Measurements from ENCODE around the gene C6orf89. TPM values are rescaled to one million over a fixed set of nuclear protein-coding genes. Genes with fewer than 3 reads are reported as not detected.

C6orf89 gene
- total and polyA plus RNA-seq, 2 of the 13 experiments (the other 11 are each of a cell fraction or from before 2014, with no cell fraction given), result 22.1 to 32.2 TPM

DNA sequence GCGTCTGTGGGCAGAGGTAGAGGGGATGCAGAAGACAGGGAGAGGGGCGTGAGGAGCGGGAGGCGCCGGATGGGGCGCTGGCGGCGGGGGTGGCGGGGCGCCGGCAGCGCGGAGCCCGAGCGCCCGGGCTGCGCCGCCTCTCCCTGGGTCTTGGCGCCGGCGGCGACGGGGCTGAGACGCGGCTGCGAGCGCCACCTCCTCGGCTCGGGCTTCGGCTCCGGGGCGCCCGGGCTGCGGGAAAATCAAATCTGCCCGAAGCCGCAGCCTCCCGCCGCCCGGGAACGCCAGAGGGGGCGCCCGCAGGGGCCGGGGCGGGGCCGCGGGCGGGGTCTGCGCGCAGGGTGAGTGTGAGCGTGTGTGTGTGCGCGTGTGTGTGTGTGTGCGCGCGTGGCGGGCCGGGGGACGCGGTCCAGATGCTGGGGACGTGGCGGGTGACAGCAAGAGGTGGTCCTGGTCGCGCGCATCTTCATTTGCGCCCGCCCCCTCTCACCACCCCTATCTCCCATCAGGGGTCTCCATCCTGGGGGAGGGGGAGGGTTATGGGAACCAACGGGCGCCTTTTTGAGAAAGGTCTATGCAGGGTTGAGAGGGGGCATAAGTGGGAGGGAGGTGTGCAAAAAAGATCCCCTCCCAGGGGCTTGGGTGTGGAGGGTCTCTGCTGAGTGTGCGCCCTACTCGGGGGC, 45.9 kb upstream of the C6orf89 start (continued):
- TF ChIP-seq, protein P1, sequence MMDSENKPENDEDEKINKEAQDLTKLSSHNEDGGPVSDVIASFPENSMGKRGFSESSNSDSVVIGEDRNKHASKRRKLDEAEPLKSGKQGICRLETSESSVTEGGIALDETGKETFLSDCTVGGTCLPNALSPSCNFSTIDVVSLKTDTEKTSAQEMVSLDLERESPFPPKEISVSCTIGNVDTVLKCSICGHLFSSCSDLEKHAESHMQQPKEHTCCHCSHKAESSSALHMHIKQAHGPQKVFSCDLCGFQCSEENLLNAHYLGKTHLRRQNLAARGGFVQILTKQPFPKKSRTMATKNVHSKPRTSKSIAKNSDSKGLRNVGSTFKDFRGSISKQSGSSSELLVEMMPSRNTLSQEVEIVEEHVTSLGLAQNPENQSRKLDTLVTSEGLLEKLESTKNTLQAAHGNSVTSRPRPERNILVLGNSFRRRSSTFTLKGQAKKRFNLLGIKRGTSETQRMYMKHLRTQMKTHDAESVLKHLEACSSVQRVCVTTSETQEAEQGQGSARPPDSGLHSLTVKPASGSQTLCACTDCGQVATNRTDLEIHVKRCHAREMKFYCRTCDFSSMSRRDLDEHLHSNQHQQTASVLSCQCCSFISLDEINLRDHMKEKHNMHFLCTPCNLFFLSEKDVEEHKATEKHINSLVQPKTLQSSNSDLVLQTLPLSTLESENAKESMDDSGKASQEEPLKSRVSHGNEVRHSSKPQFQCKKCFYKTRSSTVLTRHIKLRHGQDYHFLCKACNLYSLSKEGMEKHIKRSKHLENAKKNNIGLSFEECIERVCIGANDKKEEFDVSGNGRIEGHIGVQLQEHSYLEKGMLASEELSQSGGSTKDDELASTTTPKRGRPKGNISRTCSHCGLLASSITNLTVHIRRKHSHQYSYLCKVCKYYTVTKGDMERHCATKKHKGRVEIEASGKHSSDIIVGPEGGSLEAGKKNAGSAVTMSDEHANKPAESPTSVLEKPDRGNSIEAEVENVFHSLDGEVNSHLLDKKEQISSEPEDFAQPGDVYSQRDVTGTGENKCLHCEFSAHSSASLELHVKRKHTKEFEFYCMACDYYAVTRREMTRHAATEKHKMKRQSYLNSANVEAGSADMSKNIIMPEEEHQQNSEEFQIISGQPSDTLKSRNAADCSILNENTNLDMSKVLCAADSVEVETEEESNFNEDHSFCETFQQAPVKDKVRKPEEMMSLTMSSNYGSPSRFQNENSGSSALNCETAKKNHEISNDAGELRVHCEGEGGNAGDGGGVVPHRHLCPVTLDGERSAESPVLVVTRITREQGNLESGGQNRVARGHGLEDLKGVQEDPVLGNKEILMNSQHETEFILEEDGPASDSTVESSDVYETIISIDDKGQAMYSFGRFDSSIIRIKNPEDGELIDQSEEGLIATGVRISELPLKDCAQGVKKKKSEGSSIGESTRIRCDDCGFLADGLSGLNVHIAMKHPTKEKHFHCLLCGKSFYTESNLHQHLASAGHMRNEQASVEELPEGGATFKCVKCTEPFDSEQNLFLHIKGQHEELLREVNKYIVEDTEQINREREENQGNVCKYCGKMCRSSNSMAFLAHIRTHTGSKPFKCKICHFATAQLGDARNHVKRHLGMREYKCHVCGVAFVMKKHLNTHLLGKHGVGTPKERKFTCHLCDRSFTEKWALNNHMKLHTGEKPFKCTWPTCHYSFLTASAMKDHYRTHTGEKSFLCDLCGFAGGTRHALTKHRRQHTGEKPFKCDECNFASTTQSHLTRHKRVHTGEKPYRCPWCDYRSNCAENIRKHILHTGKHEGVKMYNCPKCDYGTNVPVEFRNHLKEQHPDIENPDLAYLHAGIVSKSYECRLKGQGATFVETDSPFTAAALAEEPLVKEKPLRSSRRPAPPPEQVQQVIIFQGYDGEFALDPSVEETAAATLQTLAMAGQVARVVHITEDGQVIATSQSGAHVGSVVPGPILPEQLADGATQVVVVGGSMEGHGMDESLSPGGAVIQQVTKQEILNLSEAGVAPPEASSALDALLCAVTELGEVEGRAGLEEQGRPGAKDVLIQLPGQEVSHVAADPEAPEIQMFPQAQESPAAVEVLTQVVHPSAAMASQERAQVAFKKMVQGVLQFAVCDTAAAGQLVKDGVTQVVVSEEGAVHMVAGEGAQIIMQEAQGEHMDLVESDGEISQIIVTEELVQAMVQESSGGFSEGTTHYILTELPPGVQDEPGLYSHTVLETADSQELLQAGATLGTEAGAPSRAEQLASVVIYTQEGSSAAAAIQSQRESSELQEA (CRISPR knock-in tag; IDR thresholded peaks at IDR 0.05; ENCODE audit: not compliant biosample characterization), result no peak
- no peak for TF ChIP-seq MED8 (CRISPR knock-in tag; IDR thresholded peaks at IDR 0.05; ENCODE audit: insufficient replicate concordance)
- TF ChIP-seq ZFP82 (CRISPR knock-in tag; IDR thresholded peaks at IDR 0.05; ENCODE audit: borderline replicate concordance), result peak; percentile 26; the same call in 1 of the 2 replicates
- TF ChIP-seq REXO4 (CRISPR knock-in tag; IDR thresholded peaks at IDR 0.05; ENCODE audit: borderline replicate concordance), result no peak
- no peak for TF ChIP-seq PPARG (CRISPR knock-in tag; conservative IDR thresholded peaks at IDR 0.05)
- TF ChIP-seq ZFP36 (IDR thresholded peaks at IDR 0.05; ENCODE audit: borderline replicate concordance, low read depth, low read length, partially characterized antibody), result no peak
- TF ChIP-seq RBM22 (optimal IDR thresholded peaks at IDR 0.05; ENCODE audit: low read length), result no peak
- TF ChIP-seq ZNF282 (IDR thresholded peaks at IDR 0.05; ENCODE audit: partially characterized antibody), result no peak
- TF ChIP-seq, protein P2, sequence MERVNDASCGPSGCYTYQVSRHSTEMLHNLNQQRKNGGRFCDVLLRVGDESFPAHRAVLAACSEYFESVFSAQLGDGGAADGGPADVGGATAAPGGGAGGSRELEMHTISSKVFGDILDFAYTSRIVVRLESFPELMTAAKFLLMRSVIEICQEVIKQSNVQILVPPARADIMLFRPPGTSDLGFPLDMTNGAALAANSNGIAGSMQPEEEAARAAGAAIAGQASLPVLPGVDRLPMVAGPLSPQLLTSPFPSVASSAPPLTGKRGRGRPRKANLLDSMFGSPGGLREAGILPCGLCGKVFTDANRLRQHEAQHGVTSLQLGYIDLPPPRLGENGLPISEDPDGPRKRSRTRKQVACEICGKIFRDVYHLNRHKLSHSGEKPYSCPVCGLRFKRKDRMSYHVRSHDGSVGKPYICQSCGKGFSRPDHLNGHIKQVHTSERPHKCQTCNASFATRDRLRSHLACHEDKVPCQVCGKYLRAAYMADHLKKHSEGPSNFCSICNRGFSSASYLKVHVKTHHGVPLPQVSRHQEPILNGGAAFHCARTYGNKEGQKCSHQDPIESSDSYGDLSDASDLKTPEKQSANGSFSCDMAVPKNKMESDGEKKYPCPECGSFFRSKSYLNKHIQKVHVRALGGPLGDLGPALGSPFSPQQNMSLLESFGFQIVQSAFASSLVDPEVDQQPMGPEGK (CRISPR knock-in tag; IDR thresholded peaks at IDR 0.05), result 0 out of 2 replicates have a peak, but pooled peaks have one; percentile 27
- TF ChIP-seq ZNF816 (CRISPR knock-in tag; IDR thresholded peaks at IDR 0.05; ENCODE audit: borderline replicate concordance), result peak; percentile 24; the same call in 1 of the 2 replicates
- TF ChIP-seq, protein P3, sequence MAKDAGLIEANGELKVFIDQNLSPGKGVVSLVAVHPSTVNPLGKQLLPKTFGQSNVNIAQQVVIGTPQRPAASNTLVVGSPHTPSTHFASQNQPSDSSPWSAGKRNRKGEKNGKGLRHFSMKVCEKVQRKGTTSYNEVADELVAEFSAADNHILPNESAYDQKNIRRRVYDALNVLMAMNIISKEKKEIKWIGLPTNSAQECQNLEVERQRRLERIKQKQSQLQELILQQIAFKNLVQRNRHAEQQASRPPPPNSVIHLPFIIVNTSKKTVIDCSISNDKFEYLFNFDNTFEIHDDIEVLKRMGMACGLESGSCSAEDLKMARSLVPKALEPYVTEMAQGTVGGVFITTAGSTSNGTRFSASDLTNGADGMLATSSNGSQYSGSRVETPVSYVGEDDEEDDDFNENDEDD (CRISPR knock-in tag; IDR thresholded peaks at IDR 0.05; ENCODE audit: borderline replicate concordance), result peak; percentile 48; the same call in 1 of the 2 replicates
- no peak for TF ChIP-seq ZNF33B (CRISPR knock-in tag; IDR thresholded peaks at IDR 0.05)
- TF ChIP-seq, protein P4, sequence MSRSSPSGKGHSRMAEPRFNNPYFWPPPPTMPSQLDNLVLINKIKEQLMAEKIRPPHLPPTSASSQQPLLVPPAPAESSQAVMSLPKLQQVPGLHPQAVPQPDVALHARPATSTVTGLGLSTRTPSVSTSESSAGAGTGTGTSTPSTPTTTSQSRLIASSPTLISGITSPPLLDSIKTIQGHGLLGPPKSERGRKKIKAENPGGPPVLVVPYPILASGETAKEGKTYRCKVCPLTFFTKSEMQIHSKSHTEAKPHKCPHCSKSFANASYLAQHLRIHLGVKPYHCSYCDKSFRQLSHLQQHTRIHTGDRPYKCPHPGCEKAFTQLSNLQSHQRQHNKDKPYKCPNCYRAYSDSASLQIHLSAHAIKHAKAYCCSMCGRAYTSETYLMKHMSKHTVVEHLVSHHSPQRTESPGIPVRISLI (CRISPR knock-in tag; IDR thresholded peaks at IDR 0.05; ENCODE audit: borderline replicate concordance), result no peak

Measured in HepG2 (cell line).